Hepatocyte (in vitro differentiated cells): ENCODE results near the gene KRT37.

Experiments used
- EZH2 ChIP-seq: fragments of 200-600 bp; sonication (generic); IDR thresholded peaks from 2 replicates; pipeline ENCODE4 v1.6.1; 2016; ENCODE audit warnings: antibody characterized with exemption, mild to moderate bottlenecking, borderline replicate concordance
- EZH2phosphoT487 ChIP-seq: fragments of 200-600 bp; sonication (generic); IDR thresholded peaks from one replicate; pipeline ENCODE4 v1.6.1; 2018; ENCODE audit warnings: antibody characterized with exemption, mild to moderate bottlenecking, low read depth, moderate library complexity; ENCODE audit not compliant: unreplicated experiment, severe bottlenecking
- TF ChIP-seq, protein P1 (sequence below): fragments of 200-600 bp; sonication (generic); IDR thresholded peaks from 2 replicates; pipeline ENCODE4 v1.5.1; 2016; ENCODE audit warnings: antibody characterized with exemption, mild to moderate bottlenecking; ENCODE audit not compliant: poor library complexity

DNA sequence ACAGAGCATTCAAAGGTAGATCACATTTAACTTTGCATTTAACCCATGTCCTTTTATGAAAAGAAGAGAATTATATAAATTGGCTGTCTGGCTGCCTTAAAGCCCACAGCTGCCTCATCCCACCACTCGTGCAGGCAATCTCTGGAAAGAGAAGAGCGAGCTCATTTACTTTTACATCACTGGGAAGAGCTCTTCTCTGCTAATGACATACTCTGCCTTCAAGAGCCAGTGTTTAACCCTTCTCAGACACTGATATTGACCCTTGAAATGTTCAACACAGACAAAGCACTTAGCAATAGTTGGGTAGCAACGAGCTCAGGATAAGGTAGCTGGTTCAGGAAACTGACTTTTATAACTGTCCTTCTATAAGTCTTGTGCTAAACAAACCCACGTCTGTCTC is 9.6 kb upstream of the KRT37 start:
- TF ChIP-seq EZH2: no peak
- no peak for TF ChIP-seq EZH2phosphoT487
- TF ChIP-seq, protein P1, sequence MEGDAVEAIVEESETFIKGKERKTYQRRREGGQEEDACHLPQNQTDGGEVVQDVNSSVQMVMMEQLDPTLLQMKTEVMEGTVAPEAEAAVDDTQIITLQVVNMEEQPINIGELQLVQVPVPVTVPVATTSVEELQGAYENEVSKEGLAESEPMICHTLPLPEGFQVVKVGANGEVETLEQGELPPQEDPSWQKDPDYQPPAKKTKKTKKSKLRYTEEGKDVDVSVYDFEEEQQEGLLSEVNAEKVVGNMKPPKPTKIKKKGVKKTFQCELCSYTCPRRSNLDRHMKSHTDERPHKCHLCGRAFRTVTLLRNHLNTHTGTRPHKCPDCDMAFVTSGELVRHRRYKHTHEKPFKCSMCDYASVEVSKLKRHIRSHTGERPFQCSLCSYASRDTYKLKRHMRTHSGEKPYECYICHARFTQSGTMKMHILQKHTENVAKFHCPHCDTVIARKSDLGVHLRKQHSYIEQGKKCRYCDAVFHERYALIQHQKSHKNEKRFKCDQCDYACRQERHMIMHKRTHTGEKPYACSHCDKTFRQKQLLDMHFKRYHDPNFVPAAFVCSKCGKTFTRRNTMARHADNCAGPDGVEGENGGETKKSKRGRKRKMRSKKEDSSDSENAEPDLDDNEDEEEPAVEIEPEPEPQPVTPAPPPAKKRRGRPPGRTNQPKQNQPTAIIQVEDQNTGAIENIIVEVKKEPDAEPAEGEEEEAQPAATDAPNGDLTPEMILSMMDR: no peak
